T-cell (primary cell): Measurements from ENCODE around the gene ZNF385A. TPM values are rescaled to one million over a fixed set of nuclear protein-coding genes. Genes with fewer than 3 reads are reported as not detected.
A peak's percentile ranks its signal among the peaks of the same experiment; 100 is the strongest.

Experiments used
- ATAC-seq, 4 experiments: fragments of 200-7000 bp in 3 of 4; fragments of 150-1000 bp in 1 of 4; cut with Tn5 transposase; replicated peaks in 1 of 4; 1 replicate in 3 of 4; 2 replicates in 1 of 4; pipeline ENCODE4 v1.10.0; 2021; ENCODE audit warnings: moderate library complexity in 3 of 4, mild to moderate bottlenecking in 2 of 4, moderate number of reproducible peaks in 1 of 4
- CTCF ChIA-PET, 2 donors: fragments of 300-600 bp; sonication (Branson Sonifier 250); formaldehyde crosslinking; loops; one replicate each; lab custom pipeline; 2022; ENCODE audit warnings: antibody characterized with exemption in 2 of 2; lab: Charles Lee
- POLR2A ChIA-PET, 2 donors: fragments of 300-600 bp; sonication (Branson Sonifier 250); formaldehyde crosslinking; loops; one replicate each; lab custom pipeline; 2022; ENCODE audit warnings: antibody characterized with exemption in 2 of 2; lab: Charles Lee
- DNase-seq, 35 experiments: peaks; one replicate each; pipeline versions ENCODE4 v3.0.0 to v3.0.0-alpha.2; 2013 to 2023
- H3K27ac ChIP-seq: one replicate; pipeline ENCODE4 v1.5.1; 2013; ENCODE audit warnings: low read length
- H3K27me3 ChIP-seq, 2 experiments: replicated peaks in 1 of 2; 1 replicate in 1 of 2; 2 replicates in 1 of 2; pipeline versions ENCODE4 v1.6.1 to v1.7.0; 2013; ENCODE audit warnings: low read length in 1 of 2, mixed read lengths in 1 of 2; ENCODE audit not compliant: control insufficient read depth in 2 of 2, insufficient read depth in 2 of 2; ENCODE audit errors: extremely low read depth in 1 of 2
- H3K36me3 ChIP-seq, 2 donors: 1 replicate in 1 of 2; 2 replicates in 1 of 2; pipeline versions ENCODE4 v1.6.1 to v1.7.0; 2013; ENCODE audit warnings: low read length in 1 of 2; ENCODE audit not compliant: control insufficient read depth in 2 of 2, insufficient read depth in 1 of 2; ENCODE audit errors: extremely low read depth in 1 of 2
- H3K4me1 ChIP-seq, 2 experiments: 1 replicate in 1 of 2; 2 replicates in 1 of 2; pipeline versions ENCODE4 v1.6.1 to v1.7.0; 2013; ENCODE audit warnings: low read length in 2 of 2, mixed read lengths in 1 of 2; ENCODE audit not compliant: insufficient read depth in 2 of 2, control insufficient read depth in 1 of 2; ENCODE audit errors: extremely low read depth in 1 of 2
- H3K4me3 ChIP-seq, 2 donors: 1 replicate in 1 of 2; 2 replicates in 1 of 2; pipeline versions ENCODE4 v1.5.1 to v1.7.0; 2013; ENCODE audit warnings: mild to moderate bottlenecking in 2 of 2, low read length in 1 of 2, moderate library complexity in 1 of 2; ENCODE audit not compliant: control insufficient read depth in 1 of 2; ENCODE audit errors: extremely low read depth in 1 of 2
- H3K9me3 ChIP-seq: 2 replicates; pipeline ENCODE4 v1.7.0; 2013
- H3K27ac Mint-ChIP-seq, 2 donors: one replicate each; pipeline ENCODE4 v1.8.0; 2020 to 2021; ENCODE audit warnings: mild to moderate bottlenecking in 2 of 2, mixed read lengths in 2 of 2
- H3K27me3 Mint-ChIP-seq, 2 donors: one replicate each; pipeline ENCODE4 v1.8.0; 2021 to 2022; ENCODE audit warnings: mixed read lengths in 2 of 2
- H3K36me3 Mint-ChIP-seq: one replicate; pipeline ENCODE4 v1.8.0; 2021; ENCODE audit warnings: mixed read lengths
- H3K4me1 Mint-ChIP-seq, 3 donors: one replicate each; pipeline ENCODE4 v1.8.0; 2020 to 2022; ENCODE audit warnings: mixed read lengths in 3 of 3, mild to moderate bottlenecking in 1 of 3
- H3K4me3 Mint-ChIP-seq, 3 donors: one replicate each; pipeline ENCODE4 v1.8.0; 2020 to 2022; ENCODE audit warnings: mild to moderate bottlenecking in 3 of 3, mixed read lengths in 3 of 3, moderate library complexity in 3 of 3
- H3K9me3 Mint-ChIP-seq, 3 donors: one replicate each; pipeline ENCODE4 v1.8.0; 2020 to 2022; ENCODE audit warnings: mixed read lengths in 3 of 3
- WGBS: methylation state at CpG from one replicate; pipeline ENCODE4 v1.1.5; 2013; ENCODE audit warnings: missing lambda C conversion rate; ENCODE audit not compliant: insufficient coverage; 5-methylcytosine and 5-hydroxymethylcytosine counted together
- total RNA-seq, 35 experiments: library from RNA in 6 of 35; stranded (reverse) in 6 of 35; fragments of 120-200 nt in 1 of 35; gene quantifications; one replicate each; pipeline versions ENCODE4 v1.2.1 to v1.2.4 and lab custom pipeline; 2013 to 2026

The ZNF385A gene
- total RNA-seq, 5 donors from 2014 or later (not counting 1 experiment from before 2014, with no cell fraction given), result 0.90 to 2.7 (median 1.2) TPM

DNA sequence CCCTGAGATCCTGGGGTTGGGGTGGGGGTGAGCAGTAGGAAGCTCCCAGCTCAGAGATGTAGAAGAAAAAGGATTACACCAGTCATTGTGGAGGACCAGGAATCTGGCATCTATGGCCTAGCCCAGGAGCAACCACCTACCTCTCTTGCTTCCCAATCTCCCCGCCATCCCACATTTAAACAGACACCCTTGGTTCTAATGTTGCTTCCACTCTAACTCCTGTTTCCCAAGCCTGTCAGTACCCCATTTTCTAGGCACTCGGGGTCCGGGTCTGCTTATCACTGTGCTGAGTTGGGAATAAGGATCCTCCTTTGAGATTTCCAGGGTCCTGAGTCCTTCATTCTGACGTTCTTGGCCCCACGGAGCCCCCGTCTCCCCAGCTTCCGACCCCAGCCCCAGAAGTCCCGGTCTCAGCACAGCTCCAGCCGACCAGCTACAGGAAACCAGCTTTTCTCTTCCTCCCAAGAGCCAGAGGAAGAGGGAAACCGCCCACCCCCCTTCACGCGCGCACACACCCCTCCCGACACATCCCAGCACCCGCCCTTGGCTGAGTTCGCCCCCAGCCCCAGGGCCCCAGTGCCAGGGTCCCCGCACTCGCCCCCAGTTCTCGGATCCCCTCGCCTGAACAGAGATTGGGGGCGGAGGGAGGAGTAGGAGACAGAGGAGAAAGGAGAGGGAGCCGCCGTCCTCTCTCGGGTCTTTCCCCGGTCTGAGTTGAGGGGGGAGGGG lies 33.3 kb upstream of the ZNF385A start:
- no peaks in the 10 kb centered on the region for H3K9me3 Mint-ChIP-seq
- H3K4me3 Mint-ChIP-seq, result peak overlapping the region; percentile 81 to 97 (median 95)
- CTCF ChIA-PET, result interaction anchor here (0.9 to 5.3 kb wide), 5 partner anchors 14 to 38 kb away, joined by 3 to 40 read pairs (median 4); no protein-coding TSS in a partner anchor
- peak overlapping the region; percentile 91 for H3K27ac ChIP-seq
- ATAC-seq (no peak), DNase-seq (peak in 6 of 35 experiments; percentile 23 to 60 (median 33))
- peak overlapping the region; percentile 83 to 94 for H3K4me3 ChIP-seq
- WGBS, result 27% methylated on average over 3 of the region's 25 CpGs
- H3K36me3 ChIP-seq, result no peaks in the 10 kb centered on the region
- H3K4me1 ChIP-seq, result peaks cover 39 to 75% of the 10 kb centered on the region in 2 experiments
- no peaks in the 10 kb centered on the region for H3K9me3 ChIP-seq
- POLR2A ChIA-PET, result interaction anchor here in 1 of 2 donors (0.6 to 1.5 kb wide), 2 partner anchors 19 to 128 kb away, joined by 7 to 9 read pairs; no protein-coding TSS in a partner anchor
- peaks cover 2% of the 10 kb centered on the region for H3K36me3 Mint-ChIP-seq
- no peaks in the 10 kb centered on the region for H3K27me3 Mint-ChIP-seq
- peaks cover 64 to 80% (median 73%) of the 10 kb centered on the region in 3 donors for H3K4me1 Mint-ChIP-seq
- peak overlapping the region; percentile 97 to 98 for H3K27ac Mint-ChIP-seq
- peaks cover 0 to 14% of the 10 kb centered on the region in 2 experiments for H3K27me3 ChIP-seq

DNA sequence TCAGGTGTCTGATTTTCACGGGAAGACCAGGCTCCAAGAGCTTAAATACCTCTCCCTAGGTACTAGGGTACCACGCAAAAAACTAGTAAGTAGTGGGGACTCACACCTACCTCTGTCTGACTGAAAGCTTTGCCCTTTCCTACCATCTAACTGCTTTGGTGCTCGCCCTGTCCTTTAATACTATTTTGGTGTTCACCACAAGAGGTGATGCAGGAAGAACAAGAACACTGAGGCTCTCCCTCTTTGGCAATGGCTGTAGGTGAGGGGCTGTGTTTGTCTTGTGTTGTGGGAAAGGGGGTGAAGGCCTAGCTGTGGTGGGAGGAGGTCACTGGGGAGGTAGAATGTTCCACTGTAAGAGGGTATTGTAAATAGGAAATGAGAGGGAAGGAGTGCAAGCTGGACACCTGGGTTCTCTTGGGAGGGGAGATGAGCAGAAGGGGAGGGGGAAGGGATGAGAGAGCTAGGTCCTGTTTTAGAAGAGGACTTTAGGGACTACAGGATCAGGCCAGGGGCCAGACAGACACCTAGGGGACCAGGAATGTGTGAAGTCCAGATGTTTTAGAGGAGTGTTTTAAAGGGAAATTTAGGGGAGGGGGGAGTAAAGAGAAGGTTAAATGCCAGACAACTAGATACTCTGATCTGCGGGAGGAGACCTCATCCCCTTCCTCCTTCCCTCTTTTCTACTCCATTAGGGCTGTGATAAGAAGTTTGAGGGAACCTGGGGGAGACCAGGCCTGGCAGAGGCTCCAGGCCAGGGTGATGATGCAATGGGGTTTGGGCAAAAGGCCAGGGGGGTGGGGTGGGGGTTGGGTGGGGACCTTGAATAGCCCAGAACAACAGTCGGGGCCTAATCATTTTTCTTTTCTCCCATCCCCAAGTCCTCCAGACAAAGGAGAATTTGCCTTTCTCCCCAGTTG lies 32.4 kb upstream of the ZNF385A start:
- H3K27ac Mint-ChIP-seq, result peak overlapping the region; percentile 97 to 98
- CTCF ChIA-PET, result interaction anchor here (0.6 to 5.3 kb wide), 13 partner anchors 12 to 741 kb away, joined by 3 to 40 read pairs (median 4); partner anchors contain the start of genes ATP5MC2 (in 1 of the 2), COPZ1 (in 1 of the 2) and NCKAP1L (in 1 of the 2)
- Histone ChIP-seq H3K27me3 (peaks cover 0 to 14% of the 10 kb centered on the region in 2 experiments), H3K36me3 (peaks cover 0 to 3% of the 10 kb centered on the region in 2 donors), H3K27ac (peak overlapping the region; percentile 91), H3K4me3 (peak overlapping the region; percentile 83 to 94), H3K4me1 (peaks cover 48 to 84% of the 10 kb centered on the region in 2 experiments), H3K9me3 (no peaks in the 10 kb centered on the region)
- ATAC-seq (no peak), DNase-seq (peak in 1 of 35 experiments; percentile 49)
- POLR2A ChIA-PET, result interaction anchor here (0.5 to 1.3 kb wide), 4 partner anchors 17 to 129 kb away, joined by 3 to 9 read pairs (median 4); no protein-coding TSS in a partner anchor
- H3K9me3 Mint-ChIP-seq, result no peaks in the 10 kb centered on the region
- H3K27me3 Mint-ChIP-seq, result no peaks in the 10 kb centered on the region
- peaks cover 4% of the 10 kb centered on the region for H3K36me3 Mint-ChIP-seq
- peak overlapping the region; percentile 81 to 97 (median 95) for H3K4me3 Mint-ChIP-seq
- no CpG with 5 or more reads among the region's 5 CpGs for WGBS
- peaks cover 74 to 86% (median 82%) of the 10 kb centered on the region in 3 donors for H3K4me1 Mint-ChIP-seq

DNA sequence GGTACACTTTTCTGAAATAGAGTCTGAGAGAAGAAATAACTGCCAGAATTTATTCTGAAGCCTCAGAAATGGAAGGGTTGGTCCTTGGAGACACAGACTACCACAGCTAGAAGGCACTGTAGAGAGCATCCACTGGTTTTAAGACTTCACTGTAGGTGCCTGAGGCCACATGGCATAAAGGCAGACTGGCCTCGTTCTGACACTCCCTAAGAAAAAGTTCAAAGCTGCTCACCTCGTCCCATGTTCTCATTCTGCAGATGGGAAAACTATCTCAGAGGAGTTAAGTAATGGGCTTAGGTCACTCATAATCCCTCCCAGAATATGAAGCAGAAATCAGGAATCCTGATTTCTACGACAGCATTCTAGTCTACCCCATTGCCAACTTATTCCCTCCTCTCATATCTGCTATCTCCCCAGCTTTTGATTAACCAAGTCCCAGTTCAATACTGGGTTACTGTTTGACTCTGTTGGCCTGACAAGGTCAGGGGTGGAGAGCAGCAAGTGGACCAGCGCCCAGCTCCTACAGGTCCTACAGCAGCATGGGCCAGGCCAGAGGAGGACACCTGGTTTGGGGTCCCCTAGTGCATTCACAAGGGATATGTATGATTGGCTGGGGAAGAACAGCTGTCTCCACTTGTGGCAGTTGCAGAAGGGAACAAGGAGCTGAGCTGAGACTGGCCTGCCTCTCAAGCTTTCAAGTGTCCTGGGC lies 30.8 kb upstream of the ZNF385A start:
- Histone ChIP-seq H3K4me1 (peaks cover 52 to 93% of the 10 kb centered on the region in 2 experiments), H3K27me3 (peaks cover 0 to 6% of the 10 kb centered on the region in 2 experiments), H3K27ac (peak overlapping the region; percentile 91), H3K4me3 (no peak overlapping the region), H3K9me3 (no peaks in the 10 kb centered on the region), H3K36me3 (peaks cover 4 to 13% of the 10 kb centered on the region in 2 donors)
- 88% methylated on average over 1 of the region's 4 CpGs for WGBS
- ChIA-PET POLR2A (interaction anchor here in 1 of 2 donors (1.3 kb wide), 1 partner anchor 18 kb away, joined by 3 read pairs; no protein-coding TSS in a partner anchor), CTCF (interaction anchor here (0.6 to 5.3 kb wide), 14 partner anchors 10 to 115 kb away, joined by 3 to 40 read pairs (median 6); partner anchors contain the start of genes COPZ1 (in 1 of the 2), NCKAP1L (in 1 of the 2) and NFE2 (in 1 of the 2))
- peak in 1 of 35 experiments; percentile 57 for DNase-seq
- no peaks in the 10 kb centered on the region for H3K9me3 Mint-ChIP-seq
- no peaks in the 10 kb centered on the region for H3K27me3 Mint-ChIP-seq
- H3K4me3 Mint-ChIP-seq, result peak overlapping the region; percentile 39 to 97 (median 81)
- ATAC-seq, result peak in 1 of 4 experiments; percentile 23
- H3K4me1 Mint-ChIP-seq, result peaks cover 78 to 86% (median 80%) of the 10 kb centered on the region in 3 donors
- peaks cover 10% of the 10 kb centered on the region for H3K36me3 Mint-ChIP-seq
- H3K27ac Mint-ChIP-seq, result peak overlapping the region; percentile 97 to 98

DNA sequence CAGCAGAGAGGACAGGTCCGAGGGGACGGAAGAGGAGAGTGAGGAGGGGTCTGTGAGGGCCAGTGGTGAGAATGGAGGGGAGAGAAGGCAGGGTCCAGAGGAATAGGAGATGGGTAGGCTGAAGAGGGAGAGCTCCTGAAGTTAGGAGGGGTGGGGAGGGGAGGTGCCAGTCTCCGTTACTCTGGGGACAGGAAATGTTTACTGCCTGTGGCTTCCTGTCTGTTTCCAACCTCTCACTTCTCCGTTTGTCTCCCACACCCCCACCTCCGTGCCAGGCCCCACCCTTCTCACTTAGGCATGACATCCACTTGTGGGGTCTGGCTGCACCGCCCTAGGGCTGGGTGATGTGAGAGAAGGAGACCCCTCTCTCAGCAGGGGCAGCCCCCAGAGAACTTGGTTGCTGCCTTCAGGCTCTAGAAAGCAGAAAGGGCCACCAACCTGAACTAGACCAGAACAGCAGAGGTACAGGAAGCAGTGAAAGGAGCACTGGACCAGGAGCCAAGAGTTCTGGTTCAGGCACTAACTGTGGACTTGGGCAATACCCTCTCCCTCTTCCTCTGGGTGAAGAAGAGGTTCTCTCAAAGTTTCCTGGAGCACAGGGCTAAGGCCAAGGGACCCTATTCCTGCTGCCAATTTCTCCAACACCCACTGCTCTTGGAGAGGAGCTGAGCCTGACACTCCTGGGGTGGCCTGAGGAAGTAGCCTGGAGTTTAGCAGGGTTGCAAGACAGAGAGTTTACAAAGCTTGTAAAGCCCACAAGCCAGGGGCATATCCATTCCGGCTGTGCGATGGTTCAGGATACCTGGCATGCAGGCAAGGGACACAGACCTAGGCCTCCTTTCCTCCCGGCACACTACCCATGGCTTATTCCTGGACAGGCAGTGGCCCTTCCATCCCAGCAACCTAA lies 29.0 kb upstream of the ZNF385A start:
- ATAC-seq, result peak; percentile 84 to 90 (median 87)
- CTCF ChIA-PET, result interaction anchor here (0.6 to 5.3 kb wide), 10 partner anchors 10 to 1725 kb away, joined by 3 to 41 read pairs (median 5); partner anchors contain the start of genes CBX5 (in 1 of the 2), COPZ1 (in 1 of the 2) and HNRNPA1 (in 1 of the 2)
- H3K27me3 Mint-ChIP-seq, result no peaks in the 10 kb centered on the region

More for the DNA sequence above, 29.0 kb upstream of the ZNF385A start:
- peak; percentile 66 to 90 (median 84) for DNase-seq
- Mint-ChIP-seq H3K36me3 (peaks cover 14% of the 10 kb centered on the region), H3K9me3 (no peaks in the 10 kb centered on the region), H3K27ac (peak overlapping the region; percentile 96 to 97), H3K4me1 (peaks cover 74 to 83% (median 78%) of the 10 kb centered on the region in 3 donors), H3K4me3 (peak overlapping the region; percentile 75 to 81 (median 76))
- POLR2A ChIA-PET, result interaction anchor here (0.5 to 0.9 kb wide), 9 partner anchors 9 to 786 kb away, joined by 3 to 5 read pairs (median 3); no protein-coding TSS in a partner anchor
- peak overlapping the region; percentile 97 for H3K27ac ChIP-seq
- 60% methylated on average over 5 of the region's 9 CpGs for WGBS
- no peaks in the 10 kb centered on the region for H3K9me3 ChIP-seq
- no peaks in the 10 kb centered on the region for H3K27me3 ChIP-seq
- H3K4me1 ChIP-seq, result peaks cover 43 to 97% of the 10 kb centered on the region in 2 experiments
- peak overlapping the region; percentile 47 to 79 for H3K4me3 ChIP-seq
- H3K36me3 ChIP-seq, result peaks cover 4 to 29% of the 10 kb centered on the region in 2 donors
